ENCODE measurements around the gene ASIC2. TPM values are rescaled to one million over a fixed set of nuclear protein-coding genes. Genes with fewer than 3 reads are reported as not detected.

ASIC2 gene
- total and polyA plus RNA-seq, 2 experiments from 2014 or later = 0.52 to 2.8 TPM

- H3F3A ChIP-seq (replicated peaks; ENCODE audit: low read depth) = no peaks in the 10 kb centered on the region
- no peak for DNase-seq (ENCODE audit: low spot score)
- H3K27ac ChIP-seq (ENCODE audit: low read depth) = no peak overlapping the region
- Mint-ChIP-seq H3K4me3 (no peak overlapping the region), H3K4me1 (peaks cover 9% of the 10 kb centered on the region; the same call in 2 of the 3 replicates), H3K27me3 (ENCODE audit: insufficient read depth, low read depth, poor library complexity) (peaks cover 3% of the 10 kb centered on the region), H3K36me3 (ENCODE audit: low read depth) (no peaks in the 10 kb centered on the region), H3K27ac (no peak overlapping the region), H3K9me3 (no peaks in the 10 kb centered on the region)
- no peaks in the 10 kb centered on the region for H3K27me3 ChIP-seq (ENCODE audit: insufficient read depth)
- H3K4me3 ChIP-seq = no peak overlapping the region
- no peaks in the 10 kb centered on the region for H4K20me1 ChIP-seq (replicated peaks; ENCODE audit: insufficient read depth)
- no peak overlapping the region for H2AFZ ChIP-seq
- no peaks in the 10 kb centered on the region for H3K36me3 ChIP-seq (ENCODE audit: insufficient read depth)
- H3K4me2 ChIP-seq = no peak overlapping the region
- no peaks in the 10 kb centered on the region for H3K79me2 ChIP-seq (replicated peaks; ENCODE audit: insufficient read depth)
- no peak for ATAC-seq
- no peaks in the 10 kb centered on the region; the same call in 1 of the 2 replicates for H3K4me1 ChIP-seq (ENCODE audit: insufficient read depth)
- TF ChIP-seq, protein P1, sequence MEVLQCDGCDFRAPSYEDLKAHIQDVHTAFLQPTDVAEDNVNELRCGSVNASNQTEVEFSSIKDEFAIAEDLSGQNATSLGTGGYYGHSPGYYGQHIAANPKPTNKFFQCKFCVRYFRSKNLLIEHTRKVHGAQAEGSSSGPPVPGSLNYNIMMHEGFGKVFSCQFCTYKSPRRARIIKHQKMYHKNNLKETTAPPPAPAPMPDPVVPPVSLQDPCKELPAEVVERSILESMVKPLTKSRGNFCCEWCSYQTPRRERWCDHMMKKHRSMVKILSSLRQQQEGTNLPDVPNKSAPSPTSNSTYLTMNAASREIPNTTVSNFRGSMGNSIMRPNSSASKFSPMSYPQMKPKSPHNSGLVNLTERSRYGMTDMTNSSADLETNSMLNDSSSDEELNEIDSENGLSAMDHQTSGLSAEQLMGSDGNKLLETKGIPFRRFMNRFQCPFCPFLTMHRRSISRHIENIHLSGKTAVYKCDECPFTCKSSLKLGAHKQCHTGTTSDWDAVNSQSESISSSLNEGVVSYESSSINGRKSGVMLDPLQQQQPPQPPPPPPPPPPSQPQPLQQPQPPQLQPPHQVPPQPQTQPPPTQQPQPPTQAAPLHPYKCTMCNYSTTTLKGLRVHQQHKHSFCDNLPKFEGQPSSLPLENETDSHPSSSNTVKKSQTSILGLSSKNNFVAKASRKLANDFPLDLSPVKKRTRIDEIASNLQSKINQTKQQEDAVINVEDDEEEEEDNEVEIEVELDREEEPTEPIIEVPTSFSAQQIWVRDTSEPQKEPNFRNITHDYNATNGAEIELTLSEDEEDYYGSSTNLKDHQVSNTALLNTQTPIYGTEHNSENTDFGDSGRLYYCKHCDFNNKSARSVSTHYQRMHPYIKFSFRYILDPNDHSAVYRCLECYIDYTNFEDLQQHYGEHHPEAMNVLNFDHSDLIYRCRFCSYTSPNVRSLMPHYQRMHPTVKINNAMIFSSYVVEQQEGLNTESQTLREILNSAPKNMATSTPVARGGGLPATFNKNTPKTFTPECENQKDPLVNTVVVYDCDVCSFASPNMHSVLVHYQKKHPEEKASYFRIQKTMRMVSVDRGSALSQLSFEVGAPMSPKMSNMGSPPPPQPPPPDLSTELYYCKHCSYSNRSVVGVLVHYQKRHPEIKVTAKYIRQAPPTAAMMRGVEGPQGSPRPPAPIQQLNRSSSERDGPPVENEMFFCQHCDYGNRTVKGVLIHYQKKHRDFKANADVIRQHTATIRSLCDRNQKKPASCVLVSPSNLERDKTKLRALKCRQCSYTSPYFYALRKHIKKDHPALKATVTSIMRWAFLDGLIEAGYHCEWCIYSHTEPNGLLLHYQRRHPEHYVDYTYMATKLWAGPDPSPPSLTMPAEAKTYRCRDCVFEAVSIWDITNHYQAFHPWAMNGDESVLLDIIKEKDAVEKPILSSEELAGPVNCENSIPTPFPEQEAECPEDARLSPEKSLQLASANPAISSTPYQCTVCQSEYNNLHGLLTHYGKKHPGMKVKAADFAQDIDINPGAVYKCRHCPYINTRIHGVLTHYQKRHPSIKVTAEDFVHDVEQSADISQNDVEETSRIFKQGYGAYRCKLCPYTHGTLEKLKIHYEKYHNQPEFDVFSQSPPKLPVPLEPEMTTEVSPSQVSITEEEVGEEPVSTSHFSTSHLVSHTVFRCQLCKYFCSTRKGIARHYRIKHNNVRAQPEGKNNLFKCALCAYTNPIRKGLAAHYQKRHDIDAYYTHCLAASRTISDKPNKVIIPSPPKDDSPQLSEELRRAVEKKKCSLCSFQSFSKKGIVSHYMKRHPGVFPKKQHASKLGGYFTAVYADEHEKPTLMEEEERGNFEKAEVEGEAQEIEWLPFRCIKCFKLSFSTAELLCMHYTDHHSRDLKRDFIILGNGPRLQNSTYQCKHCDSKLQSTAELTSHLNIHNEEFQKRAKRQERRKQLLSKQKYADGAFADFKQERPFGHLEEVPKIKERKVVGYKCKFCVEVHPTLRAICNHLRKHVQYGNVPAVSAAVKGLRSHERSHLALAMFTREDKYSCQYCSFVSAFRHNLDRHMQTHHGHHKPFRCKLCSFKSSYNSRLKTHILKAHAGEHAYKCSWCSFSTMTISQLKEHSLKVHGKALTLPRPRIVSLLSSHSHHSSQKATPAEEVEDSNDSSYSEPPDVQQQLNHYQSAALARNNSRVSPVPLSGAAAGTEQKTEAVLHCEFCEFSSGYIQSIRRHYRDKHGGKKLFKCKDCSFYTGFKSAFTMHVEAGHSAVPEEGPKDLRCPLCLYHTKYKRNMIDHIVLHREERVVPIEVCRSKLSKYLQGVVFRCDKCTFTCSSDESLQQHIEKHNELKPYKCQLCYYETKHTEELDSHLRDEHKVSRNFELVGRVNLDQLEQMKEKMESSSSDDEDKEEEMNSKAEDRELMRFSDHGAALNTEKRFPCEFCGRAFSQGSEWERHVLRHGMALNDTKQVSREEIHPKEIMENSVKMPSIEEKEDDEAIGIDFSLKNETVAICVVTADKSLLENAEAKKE (CRISPR knock-in tag; IDR thresholded peaks at IDR 0.05) = no peak
- TF ChIP-seq CTCF (conservative IDR thresholded peaks at IDR 0.05; ENCODE audit: low read depth in 2 of 2) = no peak
- no peak for TF ChIP-seq ZNF114 (CRISPR knock-in tag; IDR thresholded peaks at IDR 0.05)
- no peak for TF ChIP-seq JUNB (IDR thresholded peaks at IDR 0.05; ENCODE audit: unreplicated experiment)
- TF ChIP-seq ZNF331 (CRISPR knock-in tag; IDR thresholded peaks at IDR 0.05; ENCODE audit: low read depth) = no peak
- H3K9me2 ChIP-seq (ENCODE audit: insufficient read depth) = 0 out of 2 replicates have a peak, but pooled peaks cover 9% of the 10 kb centered on the region
Measured at GRCh38 chr17:33144837-33145236, 148.3 kb downstream of the ASIC2 start.
